Thoracic aorta (tissue), 2 donors: ENCODE results near the gene ZNF423. TPM values are rescaled to one million over a fixed set of nuclear protein-coding genes. Genes with fewer than 3 reads are reported as not detected.

Source experiments
- ATAC-seq: fragments of 150-250 bp; one replicate; pipeline ENCODE4 v1.8.0; 2017; ENCODE audit warnings: low read depth; ENCODE audit not compliant: insufficient number of reproducible peaks, low FRiP score
- DNase-seq: peaks from one replicate; pipeline ENCODE4 v3.0.0-alpha.2; 2020; ENCODE audit warnings: low spot score
- H3K27ac ChIP-seq, 2 donors: fragments of 200-600 bp; sonication (generic); 1 replicate in 1 of 2; 2 replicates in 1 of 2; pipeline ENCODE4 v1.5.1; 2016; ENCODE audit warnings: mild to moderate bottlenecking in 2 of 2, moderate library complexity in 2 of 2
- H3K27me3 ChIP-seq: fragments of 200-600 bp; sonication (generic); replicated peaks from 2 replicates; pipeline ENCODE4 v1.6.0; 2016; ENCODE audit warnings: mild to moderate bottlenecking; ENCODE audit not compliant: insufficient read depth
- H3K36me3 ChIP-seq: fragments of 200-600 bp; sonication (generic); one replicate; pipeline ENCODE4 v1.5.1; 2016
- H3K4me1 ChIP-seq, 2 donors: fragments of 200-600 bp; sonication (generic); 1 replicate in 1 of 2; 2 replicates in 1 of 2; pipeline versions ENCODE4 v1.5.1 to v1.6.0; 2016; ENCODE audit warnings: low read depth in 2 of 2, mild to moderate bottlenecking in 1 of 2; ENCODE audit not compliant: control insufficient read depth in 1 of 2
- H3K4me3 ChIP-seq: fragments of 200-600 bp; sonication (generic); 2 replicates; pipeline ENCODE4 v1.5.1; 2016; ENCODE audit warnings: mild to moderate bottlenecking
- H3K9me3 ChIP-seq: fragments of 200-600 bp; sonication (generic); 2 replicates; pipeline ENCODE4 v1.5.1; 2016
- CTCF ChIP-seq: fragments of 200-600 bp; sonication (generic); IDR thresholded peaks from one replicate; pipeline ENCODE4 v1.5.1; 2019; ENCODE audit warnings: antibody characterized with exemption
- total RNA-seq, 2 donors: library from RNA; depleted of rRNA; stranded (reverse); fragments of >200 nt; gene quantifications; one replicate each; pipeline versions ENCODE4 v1.1.0 to v1.2.3, GENCODE V29; 2016

The ZNF423 gene
- total RNA-seq, 2 donors from 2014 or later = 16.2 to 22.9 TPM

GRCh38 chr16:49638673-49639610 is 217.0 kb downstream of the ZNF423 start:
- TF ChIP-seq CTCF = no peak
- H3K4me3 ChIP-seq = no peak overlapping the region
- DNase-seq (no peak), ATAC-seq (no peak)
- H3K36me3 ChIP-seq = peaks cover 11% of the 10 kb centered on the region
- no peaks in the 10 kb centered on the region for H3K9me3 ChIP-seq
- peak overlapping the region; percentile 27 to 53 for H3K27ac ChIP-seq
- no peaks in the 10 kb centered on the region for H3K27me3 ChIP-seq
- peaks cover 22 to 52% of the 10 kb centered on the region in 2 donors for H3K4me1 ChIP-seq

GRCh38 chr16:49637933-49638672 is 217.8 kb downstream of the ZNF423 start:
- no peaks in the 10 kb centered on the region for H3K27me3 ChIP-seq
- ATAC-seq (no peak), DNase-seq (no peak)
- H3K4me1 ChIP-seq = peaks cover 20 to 43% of the 10 kb centered on the region in 2 donors
- H3K36me3 ChIP-seq = peaks cover 11% of the 10 kb centered on the region
- TF ChIP-seq CTCF = no peak
- H3K4me3 ChIP-seq = no peak overlapping the region
- no peaks in the 10 kb centered on the region for H3K9me3 ChIP-seq
- H3K27ac ChIP-seq = no peak overlapping the region

GRCh38 chr16:49637511-49637910 is 218.4 kb downstream of the ZNF423 start:
- ATAC-seq = no peak

GRCh38 chr16:49636608-49637007 is 219.3 kb downstream of the ZNF423 start:
- DNase-seq = no peak
- ATAC-seq = no peak

More at GRCh38 chr16:49637511-49637910, 218.4 kb downstream of the ZNF423 start:
- TF ChIP-seq CTCF = no peak
- no peak for DNase-seq
- no peak overlapping the region for H3K4me3 ChIP-seq
- H3K4me1 ChIP-seq = peaks cover 19 to 38% of the 10 kb centered on the region in 2 donors
- no peaks in the 10 kb centered on the region for H3K9me3 ChIP-seq
- H3K27me3 ChIP-seq = no peaks in the 10 kb centered on the region
- peaks cover 11% of the 10 kb centered on the region for H3K36me3 ChIP-seq
- H3K27ac ChIP-seq = no peak overlapping the region

More at GRCh38 chr16:49636608-49637007, 219.3 kb downstream of the ZNF423 start:
- Histone ChIP-seq H3K27ac (no peak overlapping the region), H3K4me1 (peaks cover 23 to 38% of the 10 kb centered on the region in 2 donors), H3K27me3 (no peaks in the 10 kb centered on the region), H3K9me3 (no peaks in the 10 kb centered on the region), H3K36me3 (peaks cover 11% of the 10 kb centered on the region), H3K4me3 (no peak overlapping the region)
- no peak for TF ChIP-seq CTCF
